Measurements from ENCODE around the gene NANOG. TPM values are rescaled to one million over a fixed set of nuclear protein-coding genes. Genes with fewer than 3 reads are reported as not detected.

Gene NANOG
- total RNA-seq, 1 experiment from 2014 or later = not detected

Other genes with a start within 250 kb of the NANOG start
- gene APOBEC1, start 123.5 kb upstream of the NANOG start, total RNA-seq (2014; rRNA removed) = not detected in 2 replicates
- gene GDF3, start 93.6 kb upstream of the NANOG start, total RNA-seq (2014; rRNA removed) = not detected in 2 replicates
- gene DPPA3, start 78.0 kb upstream of the NANOG start, total RNA-seq (2014; rRNA removed) = not detected in 2 replicates
- gene CLEC4C, start 42.0 kb upstream of the NANOG start, total RNA-seq (2014; rRNA removed) = not detected in 2 replicates
- not detected in 2 replicates for gene NANOGNB, start 24.2 kb upstream of the NANOG start, total RNA-seq (2014; rRNA removed)
- gene SLC2A14, start 83.5 kb downstream of the NANOG start, total RNA-seq (2014; rRNA removed) = not detected in 2 replicates
- not detected in 2 replicates for gene SLC2A3, start 146.8 kb downstream of the NANOG start, total RNA-seq (2014; rRNA removed)
- gene FOXJ2, start 243.3 kb downstream of the NANOG start, total RNA-seq (2014; rRNA removed) = 6.9 and 10.0 TPM in 2 replicates